ENCODE measurements around the gene RFNG. TPM values are rescaled to one million over a fixed set of nuclear protein-coding genes. Genes with fewer than 3 reads are reported as not detected.

The RFNG gene
- total RNA-seq, 1 experiment from 2014 or later: 35.1 TPM

GRCh38 chr17:82001571-82002056 lies 50.0 kb downstream of the RFNG start:
- no peak for DNase-seq (ENCODE audit: low read depth)

DNA sequence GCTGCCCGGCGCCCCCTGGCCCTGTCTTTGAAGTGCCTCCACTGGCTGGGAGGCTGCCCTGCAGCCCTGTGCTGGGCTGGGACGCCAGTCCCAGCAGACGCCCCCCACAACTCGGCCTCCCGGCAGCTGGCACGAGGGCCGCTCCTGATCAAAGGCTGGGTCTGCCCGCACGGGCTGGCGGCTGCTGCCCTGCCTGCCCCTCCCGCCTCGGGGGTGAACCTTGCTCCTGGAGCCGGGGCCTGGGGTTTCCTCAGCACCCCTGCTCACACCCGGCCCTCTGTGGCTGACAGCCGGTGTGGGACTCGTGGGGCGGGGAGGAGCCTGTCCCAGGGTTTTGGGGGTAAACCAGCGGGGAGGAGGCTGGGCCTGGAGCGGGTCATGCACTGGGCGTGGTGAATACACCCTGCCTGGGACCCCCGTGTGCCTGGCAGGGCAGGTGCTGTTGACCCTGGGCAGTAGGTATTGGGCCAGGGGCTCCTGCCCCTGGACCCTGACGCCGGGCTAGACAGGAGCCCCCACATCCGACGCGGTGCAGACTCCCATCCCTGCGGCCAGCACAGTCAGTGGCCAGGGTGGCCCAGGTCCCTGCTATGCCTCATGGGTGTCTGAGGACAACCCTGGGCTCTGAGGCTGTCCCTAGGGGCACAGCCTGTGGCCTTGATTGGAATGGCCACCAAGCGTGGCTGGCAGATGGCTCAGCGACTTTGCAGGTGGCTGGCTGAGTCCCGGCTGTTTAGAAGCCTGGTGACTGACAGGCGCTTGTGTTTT lies 50.6 kb downstream of the RFNG start:
- DNase-seq (ENCODE audit: low read depth): no peak

- DNase-seq (ENCODE audit: low read depth): no peak
These were observed 51.4 kb downstream of the RFNG start for GRCh38 chr17:81999976-82000802.

DNA sequence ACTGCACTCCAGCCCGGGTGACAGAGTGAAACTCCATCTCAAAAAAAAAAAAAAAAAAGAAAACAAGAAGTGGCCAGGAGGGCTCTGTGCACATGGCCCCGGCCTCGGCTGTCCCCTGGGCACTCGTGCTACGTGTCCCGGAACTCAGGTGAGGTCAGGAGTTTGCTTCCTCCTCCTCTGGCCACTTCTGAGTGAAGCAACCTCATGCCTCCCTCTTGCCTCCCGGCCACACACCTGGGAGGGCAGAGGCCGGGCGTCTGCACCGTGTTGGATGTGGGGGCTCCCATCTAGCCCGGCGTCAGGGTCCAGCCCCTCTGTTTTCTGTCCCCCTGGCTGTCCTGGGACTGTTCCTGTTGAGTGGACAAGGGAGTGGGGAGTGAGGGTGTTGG lies 52.0 kb downstream of the RFNG start:
- no peak for DNase-seq (ENCODE audit: low read depth)

- no peak for DNase-seq (ENCODE audit: low read depth)
These were observed 52.7 kb downstream of the RFNG start for GRCh38 chr17:81998691-81999438.

- DNase-seq (ENCODE audit: low read depth): no peak
These were observed 53.4 kb downstream of the RFNG start for GRCh38 chr17:81998212-81998611.

Other genes with a start within 250 kb of the RFNG start
- not detected in 2 replicates for gene GCGR, start 247.7 kb downstream of the RFNG start, total RNA-seq (2014; rRNA removed)
- gene MCRIP1, start 218.5 kb downstream of the RFNG start, total RNA-seq (2014; rRNA removed): 106 TPM in 2 replicates
- gene PPP1R27, start 216.8 kb downstream of the RFNG start, total RNA-seq (2014; rRNA removed): 1.0 TPM in 1 of 2 replicates, not detected in the other
- 1,598 and 3,461 TPM in 2 replicates for gene P4HB, start 191.3 kb downstream of the RFNG start, total RNA-seq (2014; rRNA removed)
- 303 and 305 TPM in 2 replicates for gene ARHGDIA, start 180.5 kb downstream of the RFNG start, total RNA-seq (2014; rRNA removed)
- gene ALYREF, start 160.2 kb downstream of the RFNG start, total RNA-seq (2014; rRNA removed): 184 and 190 TPM in 2 replicates
- 194 and 234 TPM in 2 replicates for gene ANAPC11, start 160.1 kb downstream of the RFNG start, total RNA-seq (2014; rRNA removed)
- 0.86 and 2.9 TPM in 2 replicates for gene NPB, start 149.6 kb downstream of the RFNG start, total RNA-seq (2014; rRNA removed)
- gene PCYT2, start 140.4 kb downstream of the RFNG start, total RNA-seq (2014; rRNA removed): 30.4 and 35.4 TPM in 2 replicates
- gene SIRT7, start 133.6 kb downstream of the RFNG start, total RNA-seq (2014; rRNA removed): 17.3 and 20.0 TPM in 2 replicates
- gene MAFG, start 124.1 kb downstream of the RFNG start, total RNA-seq (2014; rRNA removed): 18.8 and 19.7 TPM in 2 replicates
- 59.1 and 81.4 TPM in 2 replicates for gene PYCR1, start 114.5 kb downstream of the RFNG start, total RNA-seq (2014; rRNA removed)
- gene MYADML2, start 104.6 kb downstream of the RFNG start, total RNA-seq (2014; rRNA removed): not detected in 2 replicates
- gene NOTUM, start 90.6 kb downstream of the RFNG start, total RNA-seq (2014; rRNA removed): 0.75 and 0.90 TPM in 2 replicates
- gene ASPSCR1, start 74.2 kb downstream of the RFNG start, total RNA-seq (2014; rRNA removed): 25.9 and 30.3 TPM in 2 replicates
- gene CENPX, start 28.9 kb downstream of the RFNG start, total RNA-seq (2014; rRNA removed): 142 and 155 TPM in 2 replicates
- gene LRRC45, start 28.5 kb downstream of the RFNG start, total RNA-seq (2014; rRNA removed): 26.1 and 28.5 TPM in 2 replicates
- gene RAC3, start 20.1 kb downstream of the RFNG start, total RNA-seq (2014; rRNA removed): 18.1 and 28.7 TPM in 2 replicates
- 88.0 and 90.5 TPM in 2 replicates for gene DCXR, start 14.1 kb downstream of the RFNG start, total RNA-seq (2014; rRNA removed)
- gene GPS1, start 87 bp upstream of the RFNG start, total RNA-seq (2014; rRNA removed): 144 and 149 TPM in 2 replicates
- 75.8 and 86.1 TPM in 2 replicates for gene DUS1L, start 14.0 kb upstream of the RFNG start, total RNA-seq (2014; rRNA removed)
- 69.0 and 69.2 TPM in 2 replicates for gene FASN, start 46.4 kb upstream of the RFNG start, total RNA-seq (2014; rRNA removed)
- gene CCDC57, start 161.0 kb upstream of the RFNG start, total RNA-seq (2014; rRNA removed): 11.0 and 13.5 TPM in 2 replicates
- gene SLC16A3, start 177.2 kb upstream of the RFNG start, total RNA-seq (2014; rRNA removed): 497 and 711 TPM in 2 replicates
- gene CSNK1D, start 221.9 kb upstream of the RFNG start, total RNA-seq (2014; rRNA removed): 38.9 and 51.3 TPM in 2 replicates